HepG2 (cell line): ENCODE results near the gene TMEM141.

Source experiments
- CTCF ChIP-seq: sonication (generic); formaldehyde crosslinking; IDR thresholded peaks from 2 replicates; pipeline ENCODE4 v1.5.0; 2020; ENCODE audit warnings: mild to moderate bottlenecking, missing genetic modification reagents, moderate library complexity
- HIC2 ChIP-seq: sonication (generic); formaldehyde crosslinking; IDR thresholded peaks from 2 replicates; pipeline ENCODE4 v1.9.0; 2022; ENCODE audit warnings: low read depth, missing genetic modification reagents
- KDM2A ChIP-seq: sonication (generic); formaldehyde crosslinking; IDR thresholded peaks from 2 replicates; pipeline ENCODE4 v1.4.0; 2020; ENCODE audit warnings: low read depth, missing genetic modification reagents, borderline replicate concordance
- PLSCR1 ChIP-seq: sonication (generic); formaldehyde crosslinking; IDR thresholded peaks from 2 replicates; pipeline ENCODE4 v1.5.0; 2020; ENCODE audit warnings: missing genetic modification reagents, mild to moderate bottlenecking, borderline replicate concordance
- POLR2A ChIP-seq, 2 experiments: IDR thresholded peaks; 2 replicates each; pipeline ENCODE4 v1.6.1; 2011; ENCODE audit warnings: low read depth in 2 of 2, low read length in 2 of 2, mild to moderate bottlenecking in 1 of 2, moderate library complexity in 1 of 2; ENCODE audit not compliant: insufficient read depth in 1 of 2
- RAD51 ChIP-seq: fragments of 450-650 bp; IDR thresholded peaks from 2 replicates; pipeline ENCODE4 v1.6.1; 2016; ENCODE audit warnings: borderline replicate concordance
- RELA ChIP-seq: sonication (generic); formaldehyde crosslinking; IDR thresholded peaks from 2 replicates; pipeline ENCODE4 v1.4.0; 2020; ENCODE audit warnings: missing genetic modification reagents
- SRSF9 ChIP-seq: fragments of 200-400 bp; formaldehyde crosslinking; IDR thresholded peaks from 2 replicates; pipeline ENCODE4 v1.6.1; 2018; ENCODE audit warnings: borderline replicate concordance, mild to moderate bottlenecking, low read depth, low read length; ENCODE audit not compliant: insufficient read depth, poor library complexity, severe bottlenecking
- ZBTB39 ChIP-seq: sonication (generic); formaldehyde crosslinking; IDR thresholded peaks from 2 replicates; pipeline ENCODE4 v1.5.0; 2020; ENCODE audit warnings: missing genetic modification reagents
- ZNF660 ChIP-seq: sonication (generic); formaldehyde crosslinking; IDR thresholded peaks from 2 replicates; pipeline ENCODE4 v1.5.1; 2020; ENCODE audit warnings: mild to moderate bottlenecking, low read depth, missing genetic modification reagents, borderline replicate concordance
- TF ChIP-seq, protein P1 (sequence below): sonication (generic); formaldehyde crosslinking; IDR thresholded peaks from 2 replicates; pipeline ENCODE4 v1.5.0; 2020; ENCODE audit warnings: mild to moderate bottlenecking, missing genetic modification reagents, borderline replicate concordance

DNA sequence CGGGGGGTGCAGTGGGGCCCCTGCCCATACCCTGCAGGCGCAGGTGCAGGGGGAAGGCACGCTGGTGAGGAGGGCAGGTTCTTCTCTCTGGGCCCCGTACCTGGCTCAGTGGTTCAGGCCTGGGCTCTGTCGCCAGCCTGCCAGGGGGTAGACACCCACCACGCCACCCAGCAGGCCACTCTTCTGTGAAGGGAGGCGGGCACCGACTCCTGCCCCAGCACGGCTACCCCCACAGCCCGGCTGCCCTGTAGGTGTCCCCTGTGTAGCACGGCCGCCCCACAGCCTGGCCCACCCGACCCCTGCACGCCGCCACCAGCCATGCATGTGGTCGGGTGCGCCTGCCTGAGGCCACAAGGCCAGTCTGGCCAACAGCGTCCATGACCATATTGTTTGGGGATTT, 44.5 kb upstream of the TMEM141 start:
- TF ChIP-seq, protein P1, sequence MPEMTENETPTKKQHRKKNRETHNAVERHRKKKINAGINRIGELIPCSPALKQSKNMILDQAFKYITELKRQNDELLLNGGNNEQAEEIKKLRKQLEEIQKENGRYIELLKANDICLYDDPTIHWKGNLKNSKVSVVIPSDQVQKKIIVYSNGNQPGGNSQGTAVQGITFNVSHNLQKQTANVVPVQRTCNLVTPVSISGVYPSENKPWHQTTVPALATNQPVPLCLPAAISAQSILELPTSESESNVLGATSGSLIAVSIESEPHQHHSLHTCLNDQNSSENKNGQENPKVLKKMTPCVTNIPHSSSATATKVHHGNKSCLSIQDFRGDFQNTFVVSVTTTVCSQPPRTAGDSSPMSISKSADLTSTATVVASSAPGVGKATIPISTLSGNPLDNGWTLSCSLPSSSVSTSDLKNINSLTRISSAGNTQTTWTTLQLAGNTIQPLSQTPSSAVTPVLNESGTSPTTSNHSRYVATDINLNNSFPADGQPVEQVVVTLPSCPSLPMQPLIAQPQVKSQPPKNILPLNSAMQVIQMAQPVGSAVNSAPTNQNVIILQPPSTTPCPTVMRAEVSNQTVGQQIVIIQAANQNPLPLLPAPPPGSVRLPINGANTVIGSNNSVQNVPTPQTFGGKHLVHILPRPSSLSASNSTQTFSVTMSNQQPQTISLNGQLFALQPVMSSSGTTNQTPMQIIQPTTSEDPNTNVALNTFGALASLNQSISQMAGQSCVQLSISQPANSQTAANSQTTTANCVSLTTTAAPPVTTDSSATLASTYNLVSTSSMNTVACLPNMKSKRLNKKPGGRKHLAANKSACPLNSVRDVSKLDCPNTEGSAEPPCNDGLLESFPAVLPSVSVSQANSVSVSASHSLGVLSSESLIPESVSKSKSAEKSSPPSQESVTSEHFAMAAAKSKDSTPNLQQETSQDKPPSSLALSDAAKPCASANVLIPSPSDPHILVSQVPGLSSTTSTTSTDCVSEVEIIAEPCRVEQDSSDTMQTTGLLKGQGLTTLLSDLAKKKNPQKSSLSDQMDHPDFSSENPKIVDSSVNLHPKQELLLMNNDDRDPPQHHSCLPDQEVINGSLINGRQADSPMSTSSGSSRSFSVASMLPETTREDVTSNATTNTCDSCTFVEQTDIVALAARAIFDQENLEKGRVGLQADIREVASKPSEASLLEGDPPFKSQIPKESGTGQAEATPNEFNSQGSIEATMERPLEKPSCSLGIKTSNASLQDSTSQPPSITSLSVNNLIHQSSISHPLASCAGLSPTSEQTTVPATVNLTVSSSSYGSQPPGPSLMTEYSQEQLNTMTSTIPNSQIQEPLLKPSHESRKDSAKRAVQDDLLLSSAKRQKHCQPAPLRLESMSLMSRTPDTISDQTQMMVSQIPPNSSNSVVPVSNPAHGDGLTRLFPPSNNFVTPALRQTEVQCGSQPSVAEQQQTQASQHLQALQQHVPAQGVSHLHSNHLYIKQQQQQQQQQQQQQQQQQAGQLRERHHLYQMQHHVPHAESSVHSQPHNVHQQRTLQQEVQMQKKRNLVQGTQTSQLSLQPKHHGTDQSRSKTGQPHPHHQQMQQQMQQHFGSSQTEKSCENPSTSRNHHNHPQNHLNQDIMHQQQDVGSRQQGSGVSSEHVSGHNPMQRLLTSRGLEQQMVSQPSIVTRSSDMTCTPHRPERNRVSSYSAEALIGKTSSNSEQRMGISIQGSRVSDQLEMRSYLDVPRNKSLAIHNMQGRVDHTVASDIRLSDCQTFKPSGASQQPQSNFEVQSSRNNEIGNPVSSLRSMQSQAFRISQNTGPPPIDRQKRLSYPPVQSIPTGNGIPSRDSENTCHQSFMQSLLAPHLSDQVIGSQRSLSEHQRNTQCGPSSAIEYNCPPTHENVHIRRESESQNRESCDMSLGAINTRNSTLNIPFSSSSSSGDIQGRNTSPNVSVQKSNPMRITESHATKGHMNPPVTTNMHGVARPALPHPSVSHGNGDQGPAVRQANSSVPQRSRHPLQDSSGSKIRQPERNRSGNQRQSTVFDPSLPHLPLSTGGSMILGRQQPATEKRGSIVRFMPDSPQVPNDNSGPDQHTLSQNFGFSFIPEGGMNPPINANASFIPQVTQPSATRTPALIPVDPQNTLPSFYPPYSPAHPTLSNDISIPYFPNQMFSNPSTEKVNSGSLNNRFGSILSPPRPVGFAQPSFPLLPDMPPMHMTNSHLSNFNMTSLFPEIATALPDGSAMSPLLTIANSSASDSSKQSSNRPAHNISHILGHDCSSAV, result no peak
- TF ChIP-seq RAD51, result no peak
- TF ChIP-seq RELA (CRISPR knock-in tag), result no peak
- no peak for TF ChIP-seq ZNF660 (CRISPR knock-in tag)
- TF ChIP-seq POLR2A (IDR thresholded peaks at IDR 0.05; ENCODE audit: insufficient read depth in 1 of 2, low read depth in 2 of 2, low read length in 2 of 2), result no peak
- no peak for TF ChIP-seq PLSCR1 (CRISPR knock-in tag)
- no peak for TF ChIP-seq ZBTB39
- TF ChIP-seq CTCF (CRISPR knock-in tag), result no peak
- TF ChIP-seq KDM2A (CRISPR knock-in tag), result no peak
- TF ChIP-seq SRSF9, result no peak
- TF ChIP-seq HIC2 (CRISPR knock-in tag), result no peak
